GM12878 (cell line): Measurements from ENCODE around the gene GDI2. TPM values are rescaled to one million over a fixed set of nuclear protein-coding genes. Genes with fewer than 3 reads are reported as not detected.

Experiments
- ATAC-seq: fragments of 200-7000 bp; cut with Tn5 transposase; 3 replicates; pipeline ENCODE4 v1.9.1; 2020; ENCODE audit warnings: mild to moderate bottlenecking, moderate library complexity
- BruUV-seq: library from RNA; stranded (reverse); fragments of 400-500 nt; replicated peaks from 2 replicates; lab custom pipeline; 2021; lab: Mats Ljungman, UMichigan
- CTCF ChIA-PET: fragments of 300-600 bp; sonication (Branson Sonifier 250); formaldehyde crosslinking; extraction: SDS; loops from one replicate; lab custom pipeline; 2021; ENCODE audit warnings: inconsistent platforms; lab: Yijun Ruan, JAX
- POLR2A ChIA-PET: fragments of 350-600 bp; formaldehyde crosslinking; extraction: SDS; loops from one replicate; lab custom pipeline; 2021; ENCODE audit warnings: inconsistent platforms; lab: Charles Lee
- RAD21 ChIA-PET: fragments of 300-600 bp; sonication (Branson Sonifier 250); formaldehyde crosslinking; loops from one replicate; lab custom pipeline; 2023; ENCODE audit warnings: antibody characterized with exemption; ENCODE audit not compliant: unreplicated experiment; lab: Charles Lee
- SMC1A ChIA-PET: fragments of 300-600 bp; sonication (Branson Sonifier 250); formaldehyde crosslinking; loops from one replicate; lab custom pipeline; 2023; ENCODE audit not compliant: unreplicated experiment, uncharacterized antibody; lab: Charles Lee
- DNase-seq: peaks from one replicate; pipeline ENCODE4 v3.0.0-alpha.2; 2011; ENCODE audit warnings: low read depth, low spot score
- FAIRE-seq: peaks from 3 replicates; lab custom pipeline; 2011; peaks lifted over from hg19 to GRCh38; lab: Jason Lieb, UNC
- H2AFZ ChIP-seq: 2 replicates; pipeline ENCODE4 v1.6.0; 2011; ENCODE audit warnings: low read depth, low read length, control low read depth; ENCODE audit not compliant: control insufficient read depth
- H3K27ac ChIP-seq: 2 replicates; pipeline ENCODE4 v1.5.1; 2011; ENCODE audit warnings: control low read depth; ENCODE audit not compliant: control insufficient read depth, insufficient read depth
- H3K27me3 ChIP-seq, 2 experiments: replicated peaks in 1 of 2; 2 replicates each; pipeline versions ENCODE4 v1.6.0 to v1.6.1; 2011; ENCODE audit warnings: low read length in 1 of 2; ENCODE audit not compliant: control insufficient read depth in 2 of 2, insufficient read depth in 2 of 2
- H3K36me3 ChIP-seq, 2 experiments: 2 replicates each; pipeline ENCODE4 v1.5.1; 2011; ENCODE audit warnings: low read length in 1 of 2; ENCODE audit not compliant: control insufficient read depth in 2 of 2, insufficient read depth in 2 of 2
- H3K4me1 ChIP-seq: 2 replicates; pipeline ENCODE4 v1.6.1; 2011; ENCODE audit warnings: mild to moderate bottlenecking, low read length, moderate library complexity, mixed read lengths; ENCODE audit not compliant: control insufficient read depth, insufficient read depth
- H3K4me2 ChIP-seq: 2 replicates; pipeline ENCODE4 v1.6.0; 2011; ENCODE audit warnings: control low read depth; ENCODE audit not compliant: control insufficient read depth, insufficient read depth
- H3K4me3 ChIP-seq: fragments of 200-600 bp; sonication (generic); 2 replicates; pipeline ENCODE4 v1.5.1; 2016
- H3K79me2 ChIP-seq: 2 replicates; pipeline ENCODE4 v1.6.0; 2011; ENCODE audit warnings: low read length; ENCODE audit not compliant: control insufficient read depth, insufficient read depth
- H3K9ac ChIP-seq: 2 replicates; pipeline ENCODE4 v1.8.0; 2011; ENCODE audit warnings: low read length, control low read depth, mixed read lengths; ENCODE audit not compliant: control insufficient read depth, insufficient read depth
- H3K9me3 ChIP-seq: replicated peaks from 3 replicates; pipeline ENCODE4 v1.5.1; 2011; ENCODE audit warnings: mild to moderate bottlenecking, low read length; ENCODE audit not compliant: control insufficient read depth, insufficient read depth
- H4K20me1 ChIP-seq: 2 replicates; pipeline ENCODE4 v1.6.0; 2011; ENCODE audit not compliant: control insufficient read depth, insufficient read depth
- MEF2A ChIP-seq: IDR thresholded peaks from 2 replicates; pipeline ENCODE4 v1.6.1; 2011; ENCODE audit warnings: low read depth, mild to moderate bottlenecking, low read length, moderate library complexity; ENCODE audit not compliant: insufficient read depth
- whole genome bisulfite sequencing: methylation state at CpG from one replicate; pipeline ENCODE4 v1.1.6; 2016; ENCODE audit warnings: low lambda C conversion rate; ENCODE audit not compliant: insufficient replicate concordance, insufficient coverage; ENCODE audit errors: missing lambda C conversion rate; 5-methylcytosine and 5-hydroxymethylcytosine counted together
- in situ Hi-C: fragments of 300-500 bp; cut with MboI; formaldehyde crosslinking; loops from 9 replicates; pipeline ENCODE4 v1.14.3; 2018; ENCODE audit warnings: mixed read lengths
- intact Hi-C: fragments of 100-400 bp; cut with micrococcal nuclease; formaldehyde crosslinking; loops from one replicate; pipeline ENCODE4 v1.14.2; 2022; ENCODE audit not compliant: unreplicated experiment
- polyA plus RNA-seq, 11 experiments: library from polyadenylated mRNA; depleted of rRNA in 4 of 11; unstranded in 6 of 11; stranded (reverse) in 5 of 11; fragments of >200 nt; fragmentation: Nextera tagmentation in 4 of 11; fragmentation: Illumina TruSeq in 1 of 11; extraction: Ambion mirVana in 4 of 11; extraction: Trizol in 1 of 11; gene quantifications; 1 replicate in 1 of 11; 2 replicates in 10 of 11; pipeline versions ENCODE4 v1.2.1 to v1.2.3, GENCODE V29; 2011 to 2016; ENCODE audit warnings: inconsistent platforms in 2 of 11, missing spikeins in 2 of 11, low read depth in 1 of 11
- total RNA-seq, 4 experiments: library from RNA; depleted of rRNA in 3 of 4; stranded (reverse); fragments of >200 nt in 3 of 4; fragmentation: Illumina TruSeq in 1 of 4; extraction: Trizol in 1 of 4; gene quantifications; 2 replicates each; pipeline versions ENCODE4 v1.2.1 to v1.2.3, GENCODE V29; 2013 to 2021
- TF ChIP-seq, protein P1 (sequence below): fragments of 450-650 bp; IDR thresholded peaks from 2 replicates; pipeline ENCODE4 v1.6.1; 2017; ENCODE audit warnings: mild to moderate bottlenecking, moderate library complexity
- TF ChIP-seq, protein P2 (sequence below): IDR thresholded peaks from 2 replicates; pipeline ENCODE4 v1.6.1; 2012; ENCODE audit warnings: improper control_type of control experiment, low read depth, low read length; ENCODE audit not compliant: insufficient replicate concordance
- TF ChIP-seq, protein P3 (sequence below): fragments of 450-650 bp; IDR thresholded peaks from 2 replicates; pipeline ENCODE4 v1.6.1; 2016; ENCODE audit warnings: mild to moderate bottlenecking, moderate library complexity, borderline replicate concordance

Gene GDI2
- total and polyA plus RNA-seq, 10 of the 15 experiments (the other 5 are each of a cell fraction or from before 2014, with no cell fraction given), result 261 to 395 (median 276) TPM

DNA sequence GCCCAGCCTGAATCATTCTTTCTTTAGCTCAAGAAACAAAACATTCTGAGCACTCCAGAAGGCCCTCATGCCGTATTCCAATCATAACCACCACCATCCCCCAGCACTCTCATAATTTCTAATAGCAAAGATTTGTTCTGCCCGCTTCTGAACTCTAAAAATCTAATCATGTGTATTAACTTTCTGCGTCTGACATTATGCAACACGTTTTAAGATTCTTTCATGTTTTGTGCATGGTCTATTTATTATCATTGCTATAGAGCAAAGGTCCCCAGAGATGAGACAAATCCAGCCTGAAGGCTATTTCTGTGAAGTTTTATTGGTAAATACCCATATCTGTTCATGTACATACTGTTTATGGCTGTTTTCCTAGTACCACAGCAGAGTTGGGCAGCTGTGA lies 8.8 kb downstream of the GDI2 start:
- Histone ChIP-seq H3K9me3 (no peaks in the 10 kb centered on the region; the same call in 2 of the 3 replicates), H3K4me2 (no peak overlapping the region; the same call in 1 of the 2 replicates), H4K20me1 (peaks cover 14% of the 10 kb centered on the region), H3K4me1 (peaks cover 5% of the 10 kb centered on the region), H3K27ac (no peak overlapping the region), H2AFZ (no peak overlapping the region), H3K27me3 (no peaks in the 10 kb centered on the region), H3K79me2 (peaks cover 88% of the 10 kb centered on the region), H3K9ac (no peak overlapping the region), H3K4me3 (no peak overlapping the region), H3K36me3 (peaks cover 0 to 25% of the 10 kb centered on the region in 2 experiments; a peak in 3 of 4 replicates)
- DNase-seq, result no peak
- no peak for ATAC-seq
- CTCF ChIA-PET, result interaction anchor here (1.1 to 1.5 kb wide), 3 partner anchors 9 to 82 kb away, joined by 3 to 7 read pairs (median 4); partner anchors contain the start of gene GDI2
- POLR2A ChIA-PET, result interaction anchor here (0.9 kb wide), 1 partner anchor 9 kb away, joined by 4 read pairs; the partner anchor contains the start of gene GDI2
- no TSS peak for BruUV-seq
- FAIRE-seq, result no peak
- intact Hi-C loops (no loop called here), in situ Hi-C loops (no loop called here)
- 52% methylated on average over 4 of the region's 4 CpGs for WGBS
- RAD21 ChIA-PET, result interaction anchor here (1.1 to 1.3 kb wide), 2 partner anchors 14 to 84 kb away, joined by 3 to 4 read pairs; no protein-coding TSS in a partner anchor
- SMC1A ChIA-PET, result interaction anchor here (0.6 kb wide), 1 partner anchor 82 kb away, joined by 3 read pairs; no protein-coding TSS in a partner anchor
- TF ChIP-seq, protein P1, sequence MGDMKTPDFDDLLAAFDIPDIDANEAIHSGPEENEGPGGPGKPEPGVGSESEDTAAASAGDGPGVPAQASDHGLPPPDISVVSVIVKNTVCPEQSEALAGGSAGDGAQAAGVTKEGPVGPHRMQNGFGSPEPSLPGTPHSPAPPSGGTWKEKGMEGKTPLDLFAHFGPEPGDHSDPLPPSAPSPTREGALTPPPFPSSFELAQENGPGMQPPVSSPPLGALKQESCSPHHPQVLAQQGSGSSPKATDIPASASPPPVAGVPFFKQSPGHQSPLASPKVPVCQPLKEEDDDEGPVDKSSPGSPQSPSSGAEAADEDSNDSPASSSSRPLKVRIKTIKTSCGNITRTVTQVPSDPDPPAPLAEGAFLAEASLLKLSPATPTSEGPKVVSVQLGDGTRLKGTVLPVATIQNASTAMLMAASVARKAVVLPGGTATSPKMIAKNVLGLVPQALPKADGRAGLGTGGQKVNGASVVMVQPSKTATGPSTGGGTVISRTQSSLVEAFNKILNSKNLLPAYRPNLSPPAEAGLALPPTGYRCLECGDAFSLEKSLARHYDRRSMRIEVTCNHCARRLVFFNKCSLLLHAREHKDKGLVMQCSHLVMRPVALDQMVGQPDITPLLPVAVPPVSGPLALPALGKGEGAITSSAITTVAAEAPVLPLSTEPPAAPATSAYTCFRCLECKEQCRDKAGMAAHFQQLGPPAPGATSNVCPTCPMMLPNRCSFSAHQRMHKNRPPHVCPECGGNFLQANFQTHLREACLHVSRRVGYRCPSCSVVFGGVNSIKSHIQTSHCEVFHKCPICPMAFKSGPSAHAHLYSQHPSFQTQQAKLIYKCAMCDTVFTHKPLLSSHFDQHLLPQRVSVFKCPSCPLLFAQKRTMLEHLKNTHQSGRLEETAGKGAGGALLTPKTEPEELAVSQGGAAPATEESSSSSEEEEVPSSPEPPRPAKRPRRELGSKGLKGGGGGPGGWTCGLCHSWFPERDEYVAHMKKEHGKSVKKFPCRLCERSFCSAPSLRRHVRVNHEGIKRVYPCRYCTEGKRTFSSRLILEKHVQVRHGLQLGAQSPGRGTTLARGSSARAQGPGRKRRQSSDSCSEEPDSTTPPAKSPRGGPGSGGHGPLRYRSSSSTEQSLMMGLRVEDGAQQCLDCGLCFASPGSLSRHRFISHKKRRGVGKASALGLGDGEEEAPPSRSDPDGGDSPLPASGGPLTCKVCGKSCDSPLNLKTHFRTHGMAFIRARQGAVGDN, result no peak
- TF ChIP-seq MEF2A, result no peak
- TF ChIP-seq, protein P2, sequence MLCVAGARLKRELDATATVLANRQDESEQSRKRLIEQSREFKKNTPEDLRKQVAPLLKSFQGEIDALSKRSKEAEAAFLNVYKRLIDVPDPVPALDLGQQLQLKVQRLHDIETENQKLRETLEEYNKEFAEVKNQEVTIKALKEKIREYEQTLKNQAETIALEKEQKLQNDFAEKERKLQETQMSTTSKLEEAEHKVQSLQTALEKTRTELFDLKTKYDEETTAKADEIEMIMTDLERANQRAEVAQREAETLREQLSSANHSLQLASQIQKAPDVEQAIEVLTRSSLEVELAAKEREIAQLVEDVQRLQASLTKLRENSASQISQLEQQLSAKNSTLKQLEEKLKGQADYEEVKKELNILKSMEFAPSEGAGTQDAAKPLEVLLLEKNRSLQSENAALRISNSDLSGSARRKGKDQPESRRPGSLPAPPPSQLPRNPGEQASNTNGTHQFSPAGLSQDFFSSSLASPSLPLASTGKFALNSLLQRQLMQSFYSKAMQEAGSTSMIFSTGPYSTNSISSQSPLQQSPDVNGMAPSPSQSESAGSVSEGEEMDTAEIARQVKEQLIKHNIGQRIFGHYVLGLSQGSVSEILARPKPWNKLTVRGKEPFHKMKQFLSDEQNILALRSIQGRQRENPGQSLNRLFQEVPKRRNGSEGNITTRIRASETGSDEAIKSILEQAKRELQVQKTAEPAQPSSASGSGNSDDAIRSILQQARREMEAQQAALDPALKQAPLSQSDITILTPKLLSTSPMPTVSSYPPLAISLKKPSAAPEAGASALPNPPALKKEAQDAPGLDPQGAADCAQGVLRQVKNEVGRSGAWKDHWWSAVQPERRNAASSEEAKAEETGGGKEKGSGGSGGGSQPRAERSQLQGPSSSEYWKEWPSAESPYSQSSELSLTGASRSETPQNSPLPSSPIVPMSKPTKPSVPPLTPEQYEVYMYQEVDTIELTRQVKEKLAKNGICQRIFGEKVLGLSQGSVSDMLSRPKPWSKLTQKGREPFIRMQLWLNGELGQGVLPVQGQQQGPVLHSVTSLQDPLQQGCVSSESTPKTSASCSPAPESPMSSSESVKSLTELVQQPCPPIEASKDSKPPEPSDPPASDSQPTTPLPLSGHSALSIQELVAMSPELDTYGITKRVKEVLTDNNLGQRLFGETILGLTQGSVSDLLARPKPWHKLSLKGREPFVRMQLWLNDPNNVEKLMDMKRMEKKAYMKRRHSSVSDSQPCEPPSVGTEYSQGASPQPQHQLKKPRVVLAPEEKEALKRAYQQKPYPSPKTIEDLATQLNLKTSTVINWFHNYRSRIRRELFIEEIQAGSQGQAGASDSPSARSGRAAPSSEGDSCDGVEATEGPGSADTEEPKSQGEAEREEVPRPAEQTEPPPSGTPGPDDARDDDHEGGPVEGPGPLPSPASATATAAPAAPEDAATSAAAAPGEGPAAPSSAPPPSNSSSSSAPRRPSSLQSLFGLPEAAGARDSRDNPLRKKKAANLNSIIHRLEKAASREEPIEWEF, result no peak
- TF ChIP-seq, protein P3, sequence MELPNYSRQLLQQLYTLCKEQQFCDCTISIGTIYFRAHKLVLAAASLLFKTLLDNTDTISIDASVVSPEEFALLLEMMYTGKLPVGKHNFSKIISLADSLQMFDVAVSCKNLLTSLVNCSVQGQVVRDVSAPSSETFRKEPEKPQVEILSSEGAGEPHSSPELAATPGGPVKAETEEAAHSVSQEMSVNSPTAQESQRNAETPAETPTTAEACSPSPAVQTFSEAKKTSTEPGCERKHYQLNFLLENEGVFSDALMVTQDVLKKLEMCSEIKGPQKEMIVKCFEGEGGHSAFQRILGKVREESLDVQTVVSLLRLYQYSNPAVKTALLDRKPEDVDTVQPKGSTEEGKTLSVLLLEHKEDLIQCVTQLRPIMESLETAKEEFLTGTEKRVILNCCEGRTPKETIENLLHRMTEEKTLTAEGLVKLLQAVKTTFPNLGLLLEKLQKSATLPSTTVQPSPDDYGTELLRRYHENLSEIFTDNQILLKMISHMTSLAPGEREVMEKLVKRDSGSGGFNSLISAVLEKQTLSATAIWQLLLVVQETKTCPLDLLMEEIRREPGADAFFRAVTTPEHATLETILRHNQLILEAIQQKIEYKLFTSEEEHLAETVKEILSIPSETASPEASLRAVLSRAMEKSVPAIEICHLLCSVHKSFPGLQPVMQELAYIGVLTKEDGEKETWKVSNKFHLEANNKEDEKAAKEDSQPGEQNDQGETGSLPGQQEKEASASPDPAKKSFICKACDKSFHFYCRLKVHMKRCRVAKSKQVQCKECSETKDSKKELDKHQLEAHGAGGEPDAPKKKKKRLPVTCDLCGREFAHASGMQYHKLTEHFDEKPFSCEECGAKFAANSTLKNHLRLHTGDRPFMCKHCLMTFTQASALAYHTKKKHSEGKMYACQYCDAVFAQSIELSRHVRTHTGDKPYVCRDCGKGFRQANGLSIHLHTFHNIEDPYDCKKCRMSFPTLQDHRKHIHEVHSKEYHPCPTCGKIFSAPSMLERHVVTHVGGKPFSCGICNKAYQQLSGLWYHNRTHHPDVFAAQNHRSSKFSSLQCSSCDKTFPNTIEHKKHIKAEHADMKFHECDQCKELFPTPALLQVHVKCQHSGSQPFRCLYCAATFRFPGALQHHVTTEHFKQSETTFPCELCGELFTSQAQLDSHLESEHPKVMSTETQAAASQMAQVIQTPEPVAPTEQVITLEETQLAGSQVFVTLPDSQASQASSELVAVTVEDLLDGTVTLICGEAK, result no peak
